Panc1 (cell line): ENCODE results near the gene OAT. TPM values are rescaled to one million over a fixed set of nuclear protein-coding genes. Genes with fewer than 3 reads are reported as not detected.

ENCODE experiments used
- ATAC-seq: fragments of 200-7000 bp; cut with Tn5 transposase; 2 replicates; pipeline ENCODE4 v1.9.1; 2020; ENCODE audit warnings: mild to moderate bottlenecking, moderate library complexity
- BruUV-seq: library from RNA; stranded (reverse); fragments of 400-500 nt; replicated peaks from 2 replicates; lab custom pipeline; 2021; lab: Mats Ljungman, UMichigan
- CTCF ChIA-PET: fragments of 300-600 bp; sonication (Branson Sonifier 250); formaldehyde crosslinking; loops from one replicate; lab custom pipeline; 2022; ENCODE audit warnings: antibody characterized with exemption; lab: Charles Lee
- POLR2A ChIA-PET: fragments of 300-600 bp; sonication (Branson Sonifier 250); formaldehyde crosslinking; loops from one replicate; lab custom pipeline; 2022; ENCODE audit warnings: antibody characterized with exemption; lab: Charles Lee
- DNase-seq: peaks from one replicate; pipeline ENCODE4 v3.0.0-alpha.2; 2010; ENCODE audit warnings: low read depth, low spot score
- H3K27ac ChIP-seq: 2 replicates; pipeline ENCODE4 v1.5.1; 2011; ENCODE audit warnings: mild to moderate bottlenecking, low read length, inconsistent platforms
- H3K27me3 ChIP-seq: fragments of 200-500 bp; sonication (Bioruptor generic); 2 replicates; pipeline ENCODE4 v1.6.0; 2014; ENCODE audit warnings: low read length, inconsistent platforms; ENCODE audit not compliant: control insufficient read depth, insufficient read depth
- H3K36me3 ChIP-seq: fragments of 200-500 bp; sonication (Bioruptor generic); 2 replicates; pipeline ENCODE4 v1.5.1; 2014; ENCODE audit warnings: inconsistent platforms, mild to moderate bottlenecking, low read length, moderate library complexity; ENCODE audit not compliant: control insufficient read depth, insufficient read depth
- H3K4me1 ChIP-seq: 2 replicates; pipeline ENCODE4 v1.5.1; 2011; ENCODE audit warnings: inconsistent platforms, mild to moderate bottlenecking, low read length, moderate library complexity; ENCODE audit not compliant: control insufficient read depth, insufficient read depth
- H3K4me3 ChIP-seq, 2 experiments: 2 replicates each; pipeline ENCODE4 v1.5.1; 2011 to 2012; ENCODE audit warnings: low read depth in 2 of 2, low read length in 2 of 2, mild to moderate bottlenecking in 2 of 2, inconsistent platforms in 1 of 2, moderate library complexity in 1 of 2
- H3K9me3 ChIP-seq: fragments of 200-500 bp; sonication (Bioruptor generic); 2 replicates; pipeline ENCODE4 v1.5.1; 2014; ENCODE audit warnings: low read depth, mild to moderate bottlenecking, inconsistent platforms, low read length, moderate library complexity; ENCODE audit not compliant: control insufficient read depth, insufficient read depth
- CTCF ChIP-seq: fragments of 450-650 bp; IDR thresholded peaks from 2 replicates; pipeline ENCODE4 v1.5.1; 2017; ENCODE audit warnings: mild to moderate bottlenecking
- POLR2AphosphoS5 ChIP-seq: IDR thresholded peaks from 2 replicates; pipeline ENCODE4 v1.6.1; 2012; ENCODE audit warnings: mild to moderate bottlenecking, low read depth, low read length, moderate library complexity
- REST ChIP-seq, 2 experiments: IDR thresholded peaks; 2 replicates each; pipeline ENCODE4 v1.6.1; 2011 to 2012; ENCODE audit warnings: low read depth in 2 of 2, control low read depth in 1 of 2, low read length in 1 of 2, mild to moderate bottlenecking in 1 of 2, moderate library complexity in 1 of 2; ENCODE audit not compliant: insufficient read depth in 1 of 2
- SIN3A ChIP-seq: IDR thresholded peaks from 2 replicates; pipeline ENCODE4 v1.6.1; 2012; ENCODE audit warnings: low read depth, mild to moderate bottlenecking, low read length, moderate library complexity, borderline replicate concordance; ENCODE audit not compliant: insufficient read depth
- TCF7L2 ChIP-seq: IDR thresholded peaks from 2 replicates; pipeline ENCODE4 v1.6.1; 2011; ENCODE audit warnings: mild to moderate bottlenecking, low read depth, low read length, inconsistent platforms
- in situ Hi-C: cut with HindIII; loops from 2 replicates; pipeline ENCODE4 v1.10.0; 2016; ENCODE audit warnings: low sequenced_read_pairs, low pct_unique_long_range_greater_than_20kb
- intact Hi-C: fragments of 100-400 bp; cut with micrococcal nuclease; formaldehyde crosslinking; loops from one replicate; pipeline ENCODE4 v1.10.0; 2022; ENCODE audit not compliant: unreplicated experiment
- total RNA-seq: library from RNA; stranded (reverse); gene quantifications from one replicate; pipeline ENCODE4 v1.2.1, GENCODE V29; 2021; ENCODE audit not compliant: unreplicated experiment

OAT gene
- total RNA-seq, 1 experiment from 2014 or later, result 166 TPM

- Histone ChIP-seq H3K4me1 (peaks cover 4% of the 10 kb centered on the region; the same call in 1 of the 2 replicates), H3K9me3 (no peaks in the 10 kb centered on the region), H3K27me3 (no peaks in the 10 kb centered on the region), H3K27ac (no peak overlapping the region), H3K4me3 (no peak overlapping the region), H3K36me3 (no peaks in the 10 kb centered on the region)
- POLR2A ChIA-PET, result no interaction called here
- DNase-seq (no peak), ATAC-seq (no peak)
- no TSS peak for BruUV-seq
- in situ Hi-C loops (no loop called here), intact Hi-C loops (no loop called here)
- CTCF ChIA-PET, result no interaction called here
- no peak for TF ChIP-seq POLR2AphosphoS5
- no peak for TF ChIP-seq TCF7L2
- TF ChIP-seq REST (IDR thresholded peaks at IDR 0.05; ENCODE audit: insufficient read depth in 1 of 2, low read depth in 2 of 2, low read length in 1 of 2), result no peak
- no peak for TF ChIP-seq CTCF
- no peak for TF ChIP-seq SIN3A
Measured at GRCh38 chr10:124464028-124464965, 45.6 kb upstream of the OAT start.

GRCh38 chr10:124462348-124462695 is 43.6 kb upstream of the OAT start:
- BruUV-seq, result no TSS peak
- ChIA-PET CTCF (no interaction called here), POLR2A (no interaction called here)
- Histone ChIP-seq H3K27me3 (no peaks in the 10 kb centered on the region), H3K4me1 (peaks cover 4% of the 10 kb centered on the region; the same call in 1 of the 2 replicates), H3K9me3 (no peaks in the 10 kb centered on the region), H3K4me3 (peak overlapping the region; percentile 61 to 73), H3K27ac (peak overlapping the region; percentile 18; the same call in 1 of the 2 replicates), H3K36me3 (no peaks in the 10 kb centered on the region)
- no peak for DNase-seq
- in situ Hi-C loops, result no loop called here
- no peak for ATAC-seq
- intact Hi-C loops, result no loop called here
- TF ChIP-seq CTCF (no peak), SIN3A (no peak), POLR2AphosphoS5 (no peak), REST (IDR thresholded peaks at IDR 0.05; ENCODE audit: insufficient read depth in 1 of 2, low read depth in 2 of 2, low read length in 1 of 2) (no peak), TCF7L2 (no peak)
